CD4-positive, alpha-beta memory T cell (primary cell): ENCODE results near the gene DCAF8. TPM values are rescaled to one million over a fixed set of nuclear protein-coding genes. Genes with fewer than 3 reads are reported as not detected.

ENCODE experiments used
- CTCF ChIA-PET: fragments of 350-600 bp; sonication (Branson Sonifier 250); formaldehyde crosslinking; loops from one replicate; lab custom pipeline; 2021; ENCODE audit warnings: inconsistent platforms; ENCODE audit not compliant: partially characterized antibody; lab: Charles Lee
- POLR2A ChIA-PET: fragments of 350-600 bp; sonication (Branson Sonifier 250); formaldehyde crosslinking; loops from one replicate; lab custom pipeline; 2021; ENCODE audit not compliant: partially characterized antibody; lab: Charles Lee
- DNase-seq, 5 donors: peaks; one replicate each; pipeline versions ENCODE4 v3.0.0 to v3.0.0-alpha.2; 2020 to 2022; ENCODE audit warnings: mixed read lengths in 1 of 5
- H3K27ac ChIP-seq: one replicate; pipeline ENCODE4 v1.7.0; 2013; ENCODE audit warnings: low read depth, low read length
- H3K27me3 ChIP-seq: 2 replicates; pipeline ENCODE4 v1.7.0; 2013; ENCODE audit warnings: mild to moderate bottlenecking, low read length, moderate library complexity; ENCODE audit not compliant: insufficient read depth
- H3K36me3 ChIP-seq: 2 replicates; pipeline ENCODE4 v1.7.0; 2013; ENCODE audit warnings: mild to moderate bottlenecking, low read length, moderate library complexity; ENCODE audit not compliant: insufficient read depth
- H3K4me1 ChIP-seq: 2 replicates; pipeline ENCODE4 v1.7.0; 2013; ENCODE audit warnings: mild to moderate bottlenecking, low read length, moderate library complexity; ENCODE audit not compliant: insufficient read depth
- H3K4me3 ChIP-seq, 2 donors: one replicate each; pipeline ENCODE4 v1.7.0; 2013; ENCODE audit warnings: low read length in 2 of 2, mild to moderate bottlenecking in 1 of 2
- H3K9me3 ChIP-seq, 2 donors: one replicate each; pipeline ENCODE4 v1.7.0; 2013; ENCODE audit warnings: low read length in 2 of 2, control low read depth in 1 of 2; ENCODE audit not compliant: control insufficient read depth in 1 of 2
- H3K27ac Mint-ChIP-seq, 7 donors: one replicate each; pipeline ENCODE4 v1.8.0; 2020 to 2021; ENCODE audit warnings: mixed read lengths in 7 of 7, mild to moderate bottlenecking in 6 of 7, inconsistent platforms in 3 of 7, moderate library complexity in 3 of 7
- H3K27me3 Mint-ChIP-seq, 2 donors: one replicate each; pipeline ENCODE4 v1.8.0; 2020 to 2021; ENCODE audit warnings: mixed read lengths in 2 of 2
- H3K36me3 Mint-ChIP-seq, 2 donors: one replicate each; pipeline ENCODE4 v1.8.0; 2020 to 2021; ENCODE audit warnings: mixed read lengths in 2 of 2, inconsistent platforms in 1 of 2, mild to moderate bottlenecking in 1 of 2
- H3K4me1 Mint-ChIP-seq, 4 donors: one replicate each; pipeline ENCODE4 v1.8.0; 2020 to 2021; ENCODE audit warnings: mixed read lengths in 4 of 4, mild to moderate bottlenecking in 1 of 4
- H3K4me3 Mint-ChIP-seq, 8 donors: one replicate each; pipeline ENCODE4 v1.8.0; 2020 to 2021; ENCODE audit warnings: mixed read lengths in 8 of 8, mild to moderate bottlenecking in 7 of 8, moderate library complexity in 6 of 8, inconsistent platforms in 3 of 8
- H3K9me3 Mint-ChIP-seq, 8 donors: one replicate each; pipeline ENCODE4 v1.8.0; 2020 to 2021; ENCODE audit warnings: mixed read lengths in 8 of 8, mild to moderate bottlenecking in 5 of 8, inconsistent platforms in 3 of 8, moderate library complexity in 1 of 8
- intact Hi-C: fragments of 100-400 bp; cut with micrococcal nuclease; formaldehyde crosslinking; loops from one replicate; pipeline ENCODE4 v1.15.1; 2023
- polyA plus RNA-seq, 2 donors: library from polyadenylated mRNA; unstranded; fragments of 300-500 nt; fragmentation: Illumina TruSeq; gene quantifications; one replicate each; pipeline ENCODE4 v1.2.3, GENCODE V29; 2021
- total RNA-seq, 2 experiments: library from RNA; stranded (reverse); gene quantifications; one replicate each; pipeline ENCODE4 v1.2.3, GENCODE V29; 2021

Gene DCAF8
- total and polyA plus RNA-seq, 4 experiments from 2014 or later, result 57.5 to 223 (median 139) TPM

GRCh38 chr1:160257411-160258015, 4.8 kb downstream of the DCAF8 start:
- no peaks in the 10 kb centered on the region for H3K36me3 ChIP-seq
- H3K4me3 ChIP-seq, result no peak overlapping the region
- H3K27ac Mint-ChIP-seq, result peak overlapping the region in 2 of 7 donors; percentile 40 to 48
- H3K9me3 Mint-ChIP-seq, result peaks cover 0 to 1% (median 0%) of the 10 kb centered on the region in 8 donors
- no peak overlapping the region for H3K27ac ChIP-seq
- POLR2A ChIA-PET, result interaction anchor here (1.2 kb wide), 1 partner anchor 27 kb away, joined by 3 read pairs; the partner anchor contains the start of gene PEX19
- H3K9me3 ChIP-seq, result no peaks in the 10 kb centered on the region
- intact Hi-C loops, result no loop called here
- no peaks in the 10 kb centered on the region for H3K27me3 Mint-ChIP-seq
- CTCF ChIA-PET, result interaction anchor here (0.7 to 2.5 kb wide), 3 partner anchors 27 to 34 kb away, joined by 3 to 10 read pairs (median 3); no protein-coding TSS in a partner anchor
- no peaks in the 10 kb centered on the region for H3K27me3 ChIP-seq
- no peak for DNase-seq
- no peak overlapping the region for H3K4me3 Mint-ChIP-seq
- H3K4me1 Mint-ChIP-seq, result peaks cover 27 to 60% (median 41%) of the 10 kb centered on the region in 4 donors
- H3K4me1 ChIP-seq, result peaks cover 44% of the 10 kb centered on the region
- H3K36me3 Mint-ChIP-seq, result peaks cover 14 to 35% of the 10 kb centered on the region in 2 donors

- Histone ChIP-seq H3K4me3 (no peak overlapping the region), H3K27ac (no peak overlapping the region), H3K36me3 (no peaks in the 10 kb centered on the region), H3K4me1 (peaks cover 49% of the 10 kb centered on the region), H3K27me3 (no peaks in the 10 kb centered on the region), H3K9me3 (no peaks in the 10 kb centered on the region)
- POLR2A ChIA-PET, result interaction anchor here (0.6 kb wide), 1 partner anchor 511 kb away, joined by 3 read pairs; no protein-coding TSS in a partner anchor
- H3K4me1 Mint-ChIP-seq, result peaks cover 32 to 58% (median 45%) of the 10 kb centered on the region in 4 donors
- no peak for DNase-seq
- intact Hi-C loops, result no loop called here
- CTCF ChIA-PET, result interaction anchor here (0.7 to 2.5 kb wide), 3 partner anchors 27 to 35 kb away, joined by 3 to 10 read pairs (median 3); no protein-coding TSS in a partner anchor
- H3K9me3 Mint-ChIP-seq, result peaks cover 0 to under 1% (median 0%) of the 10 kb centered on the region in 8 donors
- peak overlapping the region in 4 of 7 donors; percentile 30 to 74 (median 56) for H3K27ac Mint-ChIP-seq
- peaks cover 18 to 36% of the 10 kb centered on the region in 2 donors for H3K36me3 Mint-ChIP-seq
- no peaks in the 10 kb centered on the region for H3K27me3 Mint-ChIP-seq
- H3K4me3 Mint-ChIP-seq, result no peak overlapping the region
Measured at GRCh38 chr1:160256396-160257046, 5.8 kb downstream of the DCAF8 start.

GRCh38 chr1:160255781-160256300, 6.5 kb downstream of the DCAF8 start:
- Histone ChIP-seq H3K4me1 (peaks cover 43% of the 10 kb centered on the region), H3K4me3 (no peak overlapping the region), H3K27me3 (no peaks in the 10 kb centered on the region), H3K9me3 (no peaks in the 10 kb centered on the region), H3K36me3 (no peaks in the 10 kb centered on the region), H3K27ac (no peak overlapping the region)
- CTCF ChIA-PET, result interaction anchor here (2.5 to 5.4 kb wide), 2 partner anchors 36 kb away, joined by 10 to 44 read pairs; no protein-coding TSS in a partner anchor
- Mint-ChIP-seq H3K27me3 (no peaks in the 10 kb centered on the region), H3K36me3 (peaks cover 18 to 34% of the 10 kb centered on the region in 2 donors), H3K9me3 (no peaks in the 10 kb centered on the region), H3K27ac (peak overlapping the region in 2 of 7 donors; percentile 30 to 74), H3K4me1 (peaks cover 27 to 51% (median 40%) of the 10 kb centered on the region in 4 donors), H3K4me3 (no peak overlapping the region)
- POLR2A ChIA-PET, result interaction anchor here (0.6 kb wide), 1 partner anchor 511 kb away, joined by 3 read pairs; no protein-coding TSS in a partner anchor
- intact Hi-C loops, result no loop called here
- DNase-seq, result no peak

- no peaks in the 10 kb centered on the region for H3K9me3 ChIP-seq
- no peaks in the 10 kb centered on the region for H3K36me3 ChIP-seq
- peaks cover 12% of the 10 kb centered on the region for H3K4me1 ChIP-seq
- H3K36me3 Mint-ChIP-seq, result peaks cover 9 to 23% of the 10 kb centered on the region in 2 donors
- CTCF ChIA-PET, result interaction anchor here (0.5 to 6.3 kb wide), 33 partner anchors 9 to 200 kb away, joined by 3 to 54 read pairs (median 5); partner anchors contain the start of genes CASQ1, DCAF8 and PEX19
- POLR2A ChIA-PET, result interaction anchor here (1.0 to 4.8 kb wide), 4 partner anchors 11 to 151 kb away, joined by 3 to 42 read pairs (median 5); partner anchors contain the start of genes DCAF8 and PEX19
- no peak overlapping the region for H3K4me3 Mint-ChIP-seq
- no peaks in the 10 kb centered on the region for H3K27me3 ChIP-seq
- no peak overlapping the region for H3K27ac ChIP-seq
- peak; percentile 52 to 72 (median 56) for DNase-seq
- H3K9me3 Mint-ChIP-seq, result no peaks in the 10 kb centered on the region
- H3K4me3 ChIP-seq, result no peak overlapping the region
- intact Hi-C loops, result loop anchor here (1.0 to 2.0 kb wide), 5 partner anchors 39 to 167 kb away; no protein-coding TSS in a partner anchor
- H3K27ac Mint-ChIP-seq, result peak overlapping the region; percentile 2 to 90 (median 79)
- H3K4me1 Mint-ChIP-seq, result peaks cover 15 to 20% (median 18%) of the 10 kb centered on the region in 4 donors
- H3K27me3 Mint-ChIP-seq, result no peaks in the 10 kb centered on the region
Measured at GRCh38 chr1:160251687-160252526, 10.4 kb downstream of the DCAF8 start.

- Histone ChIP-seq H3K4me1 (peaks cover 5% of the 10 kb centered on the region), H3K27me3 (no peaks in the 10 kb centered on the region), H3K4me3 (no peak overlapping the region), H3K36me3 (no peaks in the 10 kb centered on the region), H3K27ac (no peak overlapping the region), H3K9me3 (no peaks in the 10 kb centered on the region)
- H3K27me3 Mint-ChIP-seq, result no peaks in the 10 kb centered on the region
- intact Hi-C loops, result no loop called here
- no peak for DNase-seq
- ChIA-PET CTCF (interaction anchor here (0.8 to 6.3 kb wide), 13 partner anchors 11 to 165 kb away, joined by 3 to 54 read pairs (median 13); partner anchors contain the start of genes CASQ1 and DCAF8), POLR2A (interaction anchor here (4.8 kb wide), 1 partner anchor 11 kb away, joined by 42 read pairs; the partner anchor contains the start of gene DCAF8)
- H3K4me3 Mint-ChIP-seq, result no peak overlapping the region
- H3K27ac Mint-ChIP-seq, result peak overlapping the region in 1 of 7 donors; percentile 20
- peaks cover 9 to 23% of the 10 kb centered on the region in 2 donors for H3K36me3 Mint-ChIP-seq
- H3K9me3 Mint-ChIP-seq, result no peaks in the 10 kb centered on the region
- H3K4me1 Mint-ChIP-seq, result peaks cover 14 to 19% (median 16%) of the 10 kb centered on the region in 4 donors
Measured at GRCh38 chr1:160251011-160251410, 11.3 kb downstream of the DCAF8 start.

GRCh38 chr1:160247053-160247452, 15.3 kb downstream of the DCAF8 start:
- H3K36me3 ChIP-seq, result peaks cover 7% of the 10 kb centered on the region
- intact Hi-C loops, result no loop called here
- Mint-ChIP-seq H3K4me3 (no peak overlapping the region), H3K27ac (no peak overlapping the region), H3K27me3 (no peaks in the 10 kb centered on the region), H3K36me3 (peaks cover 22 to 34% of the 10 kb centered on the region in 2 donors), H3K9me3 (no peaks in the 10 kb centered on the region), H3K4me1 (peaks cover 17 to 26% (median 19%) of the 10 kb centered on the region in 4 donors)
- H3K27me3 ChIP-seq, result no peaks in the 10 kb centered on the region
- ChIA-PET CTCF (interaction anchor here (0.9 to 1.2 kb wide), 3 partner anchors 45 to 146 kb away, joined by 3 read pairs; no protein-coding TSS in a partner anchor), POLR2A (interaction anchor here (1.0 kb wide), 1 partner anchor 14 kb away, joined by 4 read pairs; no protein-coding TSS in a partner anchor)
- no peaks in the 10 kb centered on the region for H3K9me3 ChIP-seq
- no peak overlapping the region for H3K27ac ChIP-seq
- no peak overlapping the region for H3K4me3 ChIP-seq
- peaks cover 5% of the 10 kb centered on the region for H3K4me1 ChIP-seq
- DNase-seq, result no peak
